Right atrium auricular region (tissue), 2 donors: ENCODE results near the gene ITGA8. TPM values are rescaled to one million over a fixed set of nuclear protein-coding genes. Genes with fewer than 3 reads are reported as not detected.
A peak's percentile ranks its signal among the peaks of the same experiment; 100 is the strongest.
"Not testable (repeated sequence)": the region's sequence is repeated elsewhere in the genome, so short reads cannot be mapped to it uniquely, and the experiment has no call there.

Experiments used
- DNase-seq: peaks from one replicate; pipeline ENCODE4 v3.0.0-alpha.2; 2019; ENCODE audit warnings: low spot score
- H3K27ac ChIP-seq, 2 donors: fragments of 200-600 bp; sonication (generic); 1 replicate in 1 of 2; 2 replicates in 1 of 2; pipeline ENCODE4 v1.5.1; 2016 to 2019
- H3K27me3 ChIP-seq, 2 donors: fragments of 200-600 bp; sonication (generic); one replicate each; pipeline versions ENCODE4 v1.5.1 to v1.6.0; 2017 to 2019
- H3K36me3 ChIP-seq: fragments of 200-600 bp; sonication (generic); one replicate; pipeline ENCODE4 v1.5.1; 2016
- H3K4me1 ChIP-seq, 2 donors: fragments of 200-600 bp; sonication (generic); one replicate each; pipeline versions ENCODE4 v1.5.1 to v1.6.0; 2017 to 2019
- H3K4me3 ChIP-seq, 2 donors: fragments of 200-600 bp; sonication (generic); 1 replicate in 1 of 2; 2 replicates in 1 of 2; pipeline ENCODE4 v1.5.1; 2017 to 2019; ENCODE audit warnings: mild to moderate bottlenecking in 1 of 2, moderate library complexity in 1 of 2
- H3K9me3 ChIP-seq, 2 donors: fragments of 200-600 bp; sonication (generic); one replicate each; pipeline ENCODE4 v1.5.1; 2019
- total RNA-seq, 2 donors: library from RNA; depleted of rRNA; stranded (reverse); fragments of >200 nt; gene quantifications; one replicate each; pipeline ENCODE4 v1.1.0, GENCODE V29; 2016
- TF ChIP-seq, protein P1 (sequence below), 2 donors: fragments of 200-600 bp; sonication (generic); IDR thresholded peaks; one replicate each; pipeline ENCODE4 v1.5.1; 2019; ENCODE audit warnings: antibody characterized with exemption in 2 of 2

ITGA8 gene
- total RNA-seq, 2 donors from 2014 or later, result 4.9 to 6.4 TPM

DNA sequence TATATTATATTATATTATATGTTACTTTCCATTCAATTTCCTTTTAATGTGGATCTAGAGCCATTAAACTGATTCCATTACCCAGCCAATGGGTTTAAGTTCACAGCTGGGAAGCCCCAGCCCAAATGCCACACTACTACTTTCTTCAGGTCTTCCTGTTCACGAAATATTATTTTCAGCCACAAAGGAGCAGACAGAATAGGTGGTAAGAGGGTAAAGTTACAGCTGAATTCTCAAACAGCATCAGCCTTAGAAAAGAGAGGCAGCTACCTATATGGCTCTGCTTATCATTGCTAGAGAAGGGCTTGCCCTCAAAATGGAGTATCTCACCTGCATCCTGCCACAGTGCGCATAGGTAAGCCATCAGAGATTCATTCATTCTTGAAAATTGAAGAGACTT is 128.3 kb downstream of the ITGA8 start:
- no peaks in the 10 kb centered on the region for H3K4me1 ChIP-seq
- H3K36me3 ChIP-seq, result no peaks in the 10 kb centered on the region
- TF ChIP-seq, protein P1, sequence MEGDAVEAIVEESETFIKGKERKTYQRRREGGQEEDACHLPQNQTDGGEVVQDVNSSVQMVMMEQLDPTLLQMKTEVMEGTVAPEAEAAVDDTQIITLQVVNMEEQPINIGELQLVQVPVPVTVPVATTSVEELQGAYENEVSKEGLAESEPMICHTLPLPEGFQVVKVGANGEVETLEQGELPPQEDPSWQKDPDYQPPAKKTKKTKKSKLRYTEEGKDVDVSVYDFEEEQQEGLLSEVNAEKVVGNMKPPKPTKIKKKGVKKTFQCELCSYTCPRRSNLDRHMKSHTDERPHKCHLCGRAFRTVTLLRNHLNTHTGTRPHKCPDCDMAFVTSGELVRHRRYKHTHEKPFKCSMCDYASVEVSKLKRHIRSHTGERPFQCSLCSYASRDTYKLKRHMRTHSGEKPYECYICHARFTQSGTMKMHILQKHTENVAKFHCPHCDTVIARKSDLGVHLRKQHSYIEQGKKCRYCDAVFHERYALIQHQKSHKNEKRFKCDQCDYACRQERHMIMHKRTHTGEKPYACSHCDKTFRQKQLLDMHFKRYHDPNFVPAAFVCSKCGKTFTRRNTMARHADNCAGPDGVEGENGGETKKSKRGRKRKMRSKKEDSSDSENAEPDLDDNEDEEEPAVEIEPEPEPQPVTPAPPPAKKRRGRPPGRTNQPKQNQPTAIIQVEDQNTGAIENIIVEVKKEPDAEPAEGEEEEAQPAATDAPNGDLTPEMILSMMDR (IDR thresholded peaks at IDR 0.05), result no peak
- no peaks in the 10 kb centered on the region for H3K9me3 ChIP-seq
- H3K4me3 ChIP-seq, result no peak overlapping the region
- H3K27ac ChIP-seq, result no peak overlapping the region
- no peak for DNase-seq
- no peaks in the 10 kb centered on the region for H3K27me3 ChIP-seq

GRCh38 chr10:15588635-15589508 is 130.8 kb downstream of the ITGA8 start:
- no peaks in the 10 kb centered on the region for H3K9me3 ChIP-seq
- H3K4me1 ChIP-seq, result peaks cover 0 to 4% of the 10 kb centered on the region in 2 donors
- no peak overlapping the region for H3K27ac ChIP-seq
- no peaks in the 10 kb centered on the region for H3K27me3 ChIP-seq
- H3K4me3 ChIP-seq, result no peak overlapping the region
- TF ChIP-seq, protein P1 (IDR thresholded peaks at IDR 0.05), result no peak
- H3K36me3 ChIP-seq, result no peaks in the 10 kb centered on the region
- DNase-seq, result no peak

GRCh38 chr10:15588151-15588550 is 131.6 kb downstream of the ITGA8 start:
- Histone ChIP-seq H3K4me1 (peaks cover 0 to 4% of the 10 kb centered on the region in 2 donors), H3K27me3 (no peaks in the 10 kb centered on the region), H3K9me3 (no peaks in the 10 kb centered on the region), H3K27ac (no peak overlapping the region), H3K4me3 (no peak overlapping the region), H3K36me3 (no peaks in the 10 kb centered on the region)
- TF ChIP-seq, protein P1 (IDR thresholded peaks at IDR 0.05), result no peak
- DNase-seq, result no peak

DNA sequence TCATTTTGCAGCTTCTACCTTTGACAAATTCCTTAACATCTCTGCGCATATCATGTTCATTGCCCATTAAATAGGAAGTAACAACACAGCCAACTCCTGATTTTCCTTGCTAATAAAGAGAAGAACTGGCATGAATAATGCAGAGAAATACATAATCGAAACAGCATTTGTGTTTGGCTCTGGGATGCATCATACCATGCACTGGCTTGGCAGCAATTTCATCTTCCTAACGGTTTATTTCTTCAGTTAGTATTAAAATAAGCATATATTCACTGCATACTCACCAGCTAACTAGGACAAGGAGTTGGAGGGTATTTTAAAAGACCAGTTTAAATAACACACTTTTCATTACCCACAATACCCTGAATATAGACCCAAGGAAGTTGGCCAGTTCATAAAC is 132.5 kb downstream of the ITGA8 start:
- Histone ChIP-seq H3K27me3 (no peaks in the 10 kb centered on the region), H3K4me1 (peaks cover 0 to 4% of the 10 kb centered on the region in 2 donors), H3K9me3 (no peaks in the 10 kb centered on the region), H3K4me3 (no peak overlapping the region), H3K27ac (no peak overlapping the region), H3K36me3 (no peaks in the 10 kb centered on the region)
- TF ChIP-seq, protein P1 (IDR thresholded peaks at IDR 0.05), result no peak
- DNase-seq, result no peak

GRCh38 chr10:15585303-15585715 is 134.4 kb downstream of the ITGA8 start:
- peak; percentile 71 for DNase-seq
- H3K27me3 ChIP-seq, result no peaks in the 10 kb centered on the region
- no peaks in the 10 kb centered on the region for H3K9me3 ChIP-seq
- TF ChIP-seq, protein P1 (IDR thresholded peaks at IDR 0.05), result peak; percentile 15 to 79
- H3K27ac ChIP-seq, result no peak overlapping the region
- peaks cover 0 to 4% of the 10 kb centered on the region in 2 donors for H3K4me1 ChIP-seq
- H3K36me3 ChIP-seq, result no peaks in the 10 kb centered on the region
- no peak overlapping the region for H3K4me3 ChIP-seq

DNA sequence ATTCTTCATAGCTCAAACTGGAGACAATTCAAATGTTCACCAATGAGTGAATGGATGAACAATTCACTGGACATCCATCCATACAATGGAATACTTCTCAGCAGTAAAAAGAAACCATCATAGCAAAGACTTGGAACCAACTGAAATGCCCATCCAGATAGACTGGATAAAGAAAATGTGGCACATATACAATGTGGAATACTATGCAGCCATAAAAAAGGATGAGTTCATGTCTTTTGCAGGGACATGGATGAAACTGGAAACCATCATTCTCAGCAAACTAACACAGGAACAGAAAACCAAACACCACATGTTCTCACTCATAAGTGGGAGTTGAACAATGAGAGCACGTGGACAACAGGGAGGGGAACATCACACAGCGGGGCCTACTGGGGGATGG is 136.8 kb downstream of the ITGA8 start:
- not testable (repeated sequence) for H3K36me3 ChIP-seq, H3K9me3 ChIP-seq, H3K27ac ChIP-seq, H3K4me3 ChIP-seq, H3K27me3 ChIP-seq, DNase-seq, H3K4me1 ChIP-seq
